K562 (cell line): ENCODE results near the gene CXCR5. TPM values are rescaled to one million over a fixed set of nuclear protein-coding genes. Genes with fewer than 3 reads are reported as not detected.
A peak's percentile ranks its signal among the peaks of the same experiment; 100 is the strongest.

Experiments used
- CAMTA2 ChIP-seq: fragments of 250-450 bp; sonication (Bioruptor Pico); conservative IDR thresholded peaks from 2 replicates; pipeline ENCODE4 v1.5.1; 2022
- CBX2 ChIP-seq: fragments of 200-600 bp; sonication (generic); IDR thresholded peaks from one replicate; pipeline ENCODE4 v1.6.1; 2012; ENCODE audit warnings: mild to moderate bottlenecking, low read length, inconsistent platforms; ENCODE audit not compliant: insufficient read depth, poor library complexity, severe bottlenecking
- FOXJ2 ChIP-seq: fragments of 200-800 bp; sonication (Bioruptor generic); IDR thresholded peaks from 2 replicates; pipeline ENCODE4 v1.6.1; 2016; ENCODE audit warnings: missing genetic modification characterization, missing compliant biosample characterization
- MBD2 ChIP-seq: sonication (generic); IDR thresholded peaks from 2 replicates; pipeline ENCODE4 v1.6.1; 2016; ENCODE audit warnings: low read depth, borderline replicate concordance
- NR2C2 ChIP-seq, 2 experiments: fragments of 200-800 bp in 1 of 2; sonication (Bioruptor generic) in 1 of 2; sonication (generic) in 1 of 2; formaldehyde crosslinking in 1 of 2; IDR thresholded peaks; 2 replicates each; pipeline versions ENCODE4 v1.6.1 to v1.8.0; 2016 to 2022; ENCODE audit warnings: mild to moderate bottlenecking in 1 of 2, missing compliant biosample characterization in 1 of 2, missing genetic modification characterization in 1 of 2, missing genetic modification reagents in 1 of 2
- RAD21 ChIP-seq, 2 experiments: fragments of 250-450 bp in 1 of 2; fragments of 450-650 bp in 1 of 2; sonication (Bioruptor Pico) in 1 of 2; formaldehyde crosslinking in 1 of 2; IDR thresholded peaks in 1 of 2; conservative IDR thresholded peaks in 1 of 2; 2 replicates each; pipeline versions ENCODE4 v1.4.0 to v1.8.0; 2020 to 2022; ENCODE audit warnings: mild to moderate bottlenecking in 2 of 2, moderate library complexity in 1 of 2
- RERE ChIP-seq: sonication (generic); formaldehyde crosslinking; IDR thresholded peaks from 2 replicates; pipeline ENCODE4 v1.8.0; 2023; ENCODE audit warnings: missing genetic modification reagents, mild to moderate bottlenecking, borderline replicate concordance
- SIN3B ChIP-seq: fragments of 450-650 bp; IDR thresholded peaks from 2 replicates; pipeline ENCODE4 v1.6.1; 2017; ENCODE audit warnings: low read depth, mild to moderate bottlenecking, moderate library complexity
- SMARCC2 ChIP-seq: fragments of 450-650 bp; IDR thresholded peaks from 2 replicates; pipeline ENCODE4 v1.6.1; 2017; ENCODE audit warnings: antibody characterized with exemption, moderate library complexity, mild to moderate bottlenecking, low read depth
- TBP ChIP-seq: optimal IDR thresholded peaks from 2 replicates; pipeline ENCODE3; 2011; ENCODE audit warnings: low read depth, low read length, improper control_type of control experiment
- ZNF124 ChIP-seq: sonication (generic); formaldehyde crosslinking; IDR thresholded peaks from 2 replicates; pipeline ENCODE4 v1.8.1; 2022; ENCODE audit warnings: missing genetic modification reagents
- ZNF184 ChIP-seq: sonication (generic); formaldehyde crosslinking; IDR thresholded peaks from 2 replicates; pipeline ENCODE4 v1.5.0; 2020; ENCODE audit warnings: missing genetic modification reagents
- ZNF239 ChIP-seq: fragments of 250-450 bp; sonication (Bioruptor Pico); IDR thresholded peaks from 2 replicates; pipeline ENCODE4 v1.4.0; 2020; ENCODE audit warnings: mild to moderate bottlenecking
- ZNF609 ChIP-seq: sonication (generic); formaldehyde crosslinking; IDR thresholded peaks from 2 replicates; pipeline ENCODE4 v1.8.1; 2023; ENCODE audit warnings: missing genetic modification reagents, mild to moderate bottlenecking, borderline replicate concordance
- polyA plus RNA-seq, 8 experiments: library from polyadenylated mRNA; depleted of rRNA in 4 of 8; stranded (reverse) in 5 of 8; unstranded in 3 of 8; fragments of >200 nt; fragmentation: Nextera tagmentation in 2 of 8; fragmentation: Illumina TruSeq in 1 of 8; extraction: Ambion mirVana in 2 of 8; extraction: Trizol in 1 of 8; gene quantifications; 2 replicates each; pipeline versions ENCODE4 v1.2.1 to v1.2.3, GENCODE V29; 2011 to 2014; ENCODE audit warnings: inconsistent platforms in 1 of 8, missing spikeins in 1 of 8
- total RNA-seq, 7 experiments: library from RNA; depleted of rRNA in 6 of 7; stranded (reverse); fragments of >200 nt in 6 of 7; fragmentation: Illumina TruSeq in 2 of 7; extraction: Trizol in 2 of 7; gene quantifications; 2 replicates each; pipeline versions ENCODE4 v1.2.1 to v1.2.3, GENCODE V29; 2011 to 2021; ENCODE audit warnings: low replicate concordance in 1 of 7
- TF ChIP-seq, protein P1 (sequence below): fragments of 250-450 bp; sonication (Bioruptor Pico); IDR thresholded peaks from 2 replicates; pipeline ENCODE4 v1.5.0; 2021

Gene CXCR5
- total and polyA plus RNA-seq, 9 of the 15 experiments (the other 6 are each of a cell fraction or from before 2014, with no cell fraction given): 0.03 to 0.06 TPM; not detected in 7

DNA sequence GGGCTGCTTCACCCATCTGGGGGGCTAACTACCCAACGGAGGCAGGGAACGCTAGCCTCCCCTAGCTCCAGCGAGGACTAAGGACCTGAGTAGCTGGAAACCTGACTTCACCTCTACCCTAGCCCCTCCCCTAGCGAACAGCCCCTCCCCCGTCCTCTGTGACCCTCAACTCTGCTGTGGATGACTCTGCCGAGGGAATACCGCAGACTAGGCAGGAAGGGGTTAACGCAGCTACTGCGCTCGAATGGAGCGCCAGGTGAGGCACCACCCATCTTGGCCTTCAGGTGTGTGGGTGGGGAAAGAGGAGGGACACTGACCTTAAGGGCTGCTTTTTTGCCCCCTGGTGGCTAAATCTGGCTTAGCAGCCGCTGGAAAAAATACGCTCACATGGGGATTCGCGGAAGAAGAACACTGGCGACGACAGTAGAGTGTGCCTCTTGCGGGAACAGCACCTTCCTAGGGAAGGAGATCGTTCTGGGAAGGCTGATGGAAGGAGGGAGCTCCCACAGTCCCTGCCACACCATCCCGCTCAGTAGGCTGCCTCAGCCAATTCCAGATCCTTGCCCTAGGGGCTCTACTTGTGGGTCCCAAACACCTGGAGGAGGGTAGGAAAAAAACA, 46.5 kb downstream of the CXCR5 start (continued):
- TF ChIP-seq RAD21 (CRISPR knock-in tag; conservative IDR thresholded peaks at IDR 0.05 in 1 of 2, IDR thresholded peaks at IDR 0.05 in 1 of 2) (peak; percentile 57 to 76), SIN3B (no peak), MBD2 (no peak; the same call in 1 of the 2 replicates), ZNF609 (CRISPR knock-in tag) (no peak), SMARCC2 (no peak), RERE (CRISPR knock-in tag) (no peak), NR2C2 (CRISPR knock-in tag; IDR thresholded peaks at IDR 0.05) (peak; percentile 67; the same call in 1 of the 2 replicates), NR2C2 (tag; IDR thresholded peaks at IDR 0.05) (peak; percentile 43; the same call in 1 of the 2 replicates), CBX2 (no peak), TBP (peak; percentile 57), ZNF239 (CRISPR knock-in tag) (no peak), FOXJ2 (tag) (no peak), ZNF184 (no peak), CAMTA2 (no peak), ZNF124 (CRISPR knock-in tag) (no peak)
- TF ChIP-seq, protein P1, sequence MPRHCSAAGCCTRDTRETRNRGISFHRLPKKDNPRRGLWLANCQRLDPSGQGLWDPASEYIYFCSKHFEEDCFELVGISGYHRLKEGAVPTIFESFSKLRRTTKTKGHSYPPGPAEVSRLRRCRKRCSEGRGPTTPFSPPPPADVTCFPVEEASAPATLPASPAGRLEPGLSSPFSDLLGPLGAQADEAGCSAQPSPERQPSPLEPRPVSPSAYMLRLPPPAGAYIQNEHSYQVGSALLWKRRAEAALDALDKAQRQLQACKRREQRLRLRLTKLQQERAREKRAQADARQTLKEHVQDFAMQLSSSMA: no peak
